ENCODE data around the gene FLOT2.
"Not testable (repeated sequence)": the region's sequence is repeated elsewhere in the genome, so short reads cannot be mapped to it uniquely, and the experiment has no call there.

The FLOT2 gene

GRCh38 chr17:28873839-28874238 is 23.7 kb downstream of the FLOT2 start:
- DNase-seq (ENCODE audit: low read depth): no peak

GRCh38 chr17:28871056-28871579 is 26.4 kb downstream of the FLOT2 start:
- no peak for DNase-seq (ENCODE audit: low read depth)

GRCh38 chr17:28867276-28867675 is 30.3 kb downstream of the FLOT2 start:
- DNase-seq (ENCODE audit: low read depth): no peak

- DNase-seq (ENCODE audit: low read depth): no peak
Measured at GRCh38 chr17:28865946-28866752, 31.4 kb downstream of the FLOT2 start.

GRCh38 chr17:28864991-28865849 is 32.3 kb downstream of the FLOT2 start:
- DNase-seq (ENCODE audit: low read depth): no peak

- no peak for DNase-seq (ENCODE audit: low read depth)
Measured at GRCh38 chr17:28863953-28864352, 33.6 kb downstream of the FLOT2 start.

GRCh38 chr17:28862561-28862960 is 35.0 kb downstream of the FLOT2 start:
- DNase-seq (ENCODE audit: low read depth): no peak

- DNase-seq (ENCODE audit: low read depth): no peak
Measured at GRCh38 chr17:28861393-28862203, 35.9 kb downstream of the FLOT2 start.

GRCh38 chr17:28860363-28860808 is 37.1 kb downstream of the FLOT2 start:
- DNase-seq (ENCODE audit: low read depth): no peak

GRCh38 chr17:28858801-28859355 is 38.7 kb downstream of the FLOT2 start:
- DNase-seq (ENCODE audit: low read depth): no peak

- DNase-seq (ENCODE audit: low read depth): no peak
Measured at GRCh38 chr17:28857905-28858800, 39.4 kb downstream of the FLOT2 start.

- DNase-seq (ENCODE audit: low read depth): no peak
Measured at GRCh38 chr17:28856028-28856574, 41.4 kb downstream of the FLOT2 start.

GRCh38 chr17:28855336-28855679 is 42.2 kb downstream of the FLOT2 start:
- DNase-seq (ENCODE audit: low read depth): no peak

- DNase-seq (ENCODE audit: low read depth): peak; percentile 73
Measured at GRCh38 chr17:28854457-28855335, 42.8 kb downstream of the FLOT2 start, which contains the start of gene ERAL1. ERAL1 (plus strand) TSS chr17:28855016; CDS start chr17:28855035, 19 bp downstream.

GRCh38 chr17:28853295-28853694 is 44.2 kb downstream of the FLOT2 start:
- no peak for DNase-seq (ENCODE audit: low read depth)

- DNase-seq (ENCODE audit: low read depth): no peak
Measured at GRCh38 chr17:28849281-28849680, 48.3 kb downstream of the FLOT2 start.

- DNase-seq (ENCODE audit: low read depth): not testable (repeated sequence)
Measured at GRCh38 chr17:28848667-28849066, 48.9 kb downstream of the FLOT2 start.

GRCh38 chr17:28846699-28847098 is 50.8 kb downstream of the FLOT2 start:
- not testable (repeated sequence) for DNase-seq (ENCODE audit: low read depth)

GRCh38 chr17:28846231-28846630 is 51.3 kb downstream of the FLOT2 start:
- no peak for DNase-seq (ENCODE audit: low read depth)
